Activated CD8-positive, alpha-beta memory T cell treated with anti-CD3 and anti-CD28 coated beads, Interleukin-2, amount 50 U/mL, for 4 hours (primary cell): ENCODE data around the gene TTC24.
A peak's percentile ranks its signal among the peaks of the same experiment; 100 is the strongest.
"Not testable (repeated sequence)": the region's sequence is repeated elsewhere in the genome, so short reads cannot be mapped to it uniquely, and the experiment has no call there.

Experiments
- DNase-seq: peaks from one replicate; pipeline ENCODE4 v3.0.0-alpha.2; 2020

Gene TTC24

GRCh38 chr1:156555715-156556114 lies 23.8 kb upstream of the TTC24 start:
- DNase-seq = no peak

- DNase-seq = no peak
Measured at GRCh38 chr1:156556354-156556753, 23.2 kb upstream of the TTC24 start.

- no peak for DNase-seq
Measured at GRCh38 chr1:156559086-156559796, 20.3 kb upstream of the TTC24 start.

- no peak for DNase-seq
Measured at GRCh38 chr1:156559797-156560385, 19.6 kb upstream of the TTC24 start.

GRCh38 chr1:156560585-156561163 lies 18.8 kb upstream of the TTC24 start:
- DNase-seq = no peak

- no peak for DNase-seq
Measured at GRCh38 chr1:156565519-156565918, 14.0 kb upstream of the TTC24 start.

- no peak for DNase-seq
Measured at GRCh38 chr1:156566436-156566835, 13.1 kb upstream of the TTC24 start.

GRCh38 chr1:156571261-156571852 lies 8.2 kb upstream of the TTC24 start:
- no peak for DNase-seq

GRCh38 chr1:156571919-156572662 lies 7.4 kb upstream of the TTC24 start, which contains the start of gene IQGAP3:
IQGAP3 (minus strand) TSS chr1:156572565; CDS start chr1:156572529, 36 bp downstream.
- peak; percentile 66 for DNase-seq

GRCh38 chr1:156572663-156573018 lies 6.9 kb upstream of the TTC24 start:
- DNase-seq = no peak

GRCh38 chr1:156574039-156574633 lies 5.4 kb upstream of the TTC24 start:
- no peak for DNase-seq

GRCh38 chr1:156577550-156577949 lies 2.0 kb upstream of the TTC24 start:
- no peak for DNase-seq

GRCh38 chr1:156578055-156578454 lies 1.5 kb upstream of the TTC24 start:
- DNase-seq = no peak

GRCh38 chr1:156581661-156582387 lies 2.3 kb downstream of the TTC24 start:
- DNase-seq = peak; percentile 67

- DNase-seq = no peak
Measured at GRCh38 chr1:156582388-156583017, 3.0 kb downstream of the TTC24 start.

- peak; percentile 76 for DNase-seq
Measured at GRCh38 chr1:156583821-156584622, 4.5 kb downstream of the TTC24 start.

GRCh38 chr1:156584813-156585212 lies 5.3 kb downstream of the TTC24 start:
- DNase-seq = no peak

GRCh38 chr1:156586323-156586722 lies 6.8 kb downstream of the TTC24 start:
- no peak for DNase-seq

- DNase-seq = no peak
Measured at GRCh38 chr1:156586892-156587477, 7.5 kb downstream of the TTC24 start.

GRCh38 chr1:156587927-156588326 lies 8.4 kb downstream of the TTC24 start:
- DNase-seq = not testable (repeated sequence)
